ENCODE results near the gene SLC35G6. TPM values are rescaled to one million over a fixed set of nuclear protein-coding genes. Genes with fewer than 3 reads are reported as not detected.

Gene SLC35G6
- total RNA-seq, 2 donors from 2014 or later, result not detected

- Mint-ChIP-seq H3K4me3 (no peak overlapping the region), H3K36me3 (no peaks in the 10 kb centered on the region), H3K27ac (no peak overlapping the region), H3K4me1 (ENCODE audit: low read depth in 2 of 2) (peaks cover 32 to 38% of the 10 kb centered on the region in 2 donors), H3K9me3 (no peaks in the 10 kb centered on the region), H3K27me3 (peaks cover 46 to 48% of the 10 kb centered on the region in 2 donors)
- ATAC-seq, result no peak
- no peak for DNase-seq (ENCODE audit: low spot score)
Observed at GRCh38 chr17:7442142-7442541, 39.1 kb upstream of the SLC35G6 start.

DNA sequence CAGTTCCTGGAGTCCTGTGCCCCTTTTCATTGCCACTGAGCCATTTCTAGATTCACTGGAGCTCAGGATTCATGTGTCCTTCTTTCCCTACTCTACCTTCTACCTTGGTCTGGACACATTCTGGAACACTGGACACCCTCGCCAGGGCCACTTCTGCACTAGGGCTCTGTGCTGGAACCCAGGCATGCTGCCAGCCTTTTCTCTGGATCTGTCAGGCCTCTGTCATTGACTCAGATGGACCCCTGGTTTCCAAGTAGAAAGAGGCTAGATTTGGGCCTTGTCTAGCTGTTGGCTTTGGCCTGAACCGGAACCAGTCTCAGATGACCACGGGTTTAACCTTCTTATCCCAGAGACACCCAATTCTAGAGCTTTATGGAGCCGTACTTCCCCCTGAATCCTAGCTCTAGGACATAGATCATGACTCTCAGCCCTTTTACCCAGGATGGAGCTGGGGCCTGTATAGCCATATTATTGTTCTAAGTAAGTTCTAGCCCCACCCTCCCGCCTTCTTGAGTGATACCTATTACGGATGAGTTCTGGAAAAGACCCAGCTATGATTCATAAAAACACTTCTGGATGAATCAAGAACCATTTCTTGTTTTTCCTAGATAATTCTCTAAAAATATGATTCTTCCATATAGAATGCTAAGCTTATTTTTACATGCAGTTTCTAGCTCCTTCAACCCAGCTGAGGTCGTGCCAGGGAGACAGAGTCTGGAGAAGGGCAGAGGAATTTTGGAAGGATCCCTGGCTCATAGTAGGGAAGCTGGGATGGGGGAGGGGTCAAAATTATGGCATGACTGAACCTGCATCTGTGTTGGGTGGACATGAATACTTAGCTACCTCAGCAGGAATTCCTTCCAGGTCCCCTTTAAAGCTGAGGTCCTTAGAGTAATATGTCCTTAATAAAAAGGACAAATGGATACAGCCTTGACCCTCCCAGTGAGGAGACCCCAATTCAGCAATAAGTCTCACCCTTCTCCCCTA lies 37.5 kb upstream of the SLC35G6 start:
- Mint-ChIP-seq H3K27me3 (peaks cover 51 to 54% of the 10 kb centered on the region in 2 donors), H3K27ac (no peak overlapping the region), H3K36me3 (no peaks in the 10 kb centered on the region), H3K4me1 (ENCODE audit: low read depth in 2 of 2) (peaks cover 22 to 33% of the 10 kb centered on the region in 2 donors), H3K9me3 (no peaks in the 10 kb centered on the region), H3K4me3 (no peak overlapping the region)
- no peak for ATAC-seq
- DNase-seq (ENCODE audit: low spot score), result no peak

- Mint-ChIP-seq H3K4me3 (peak within 1 kb of the TSS; percentile 79), H3K27me3 (peaks cover 48 to 50% of the 10 kb centered on the region in 2 donors), H3K36me3 (no peaks in the 10 kb centered on the region), H3K9me3 (no peaks in the 10 kb centered on the region), H3K27ac (no peak within 1 kb of the TSS), H3K4me1 (ENCODE audit: low read depth in 2 of 2) (peaks cover 16 to 26% of the 10 kb centered on the region in 2 donors)
- peak; percentile 72 for DNase-seq (ENCODE audit: low spot score)
- peak; percentile 74 to 86 for ATAC-seq
Observed at GRCh38 chr17:7444682-7445618, 36.3 kb upstream of the SLC35G6 start, which contains the start of gene CHRNB1. TSS of gene CHRNB1 (plus strand) at chr17:7445061. CDS start at chr17:7445128, 67 bp downstream.

DNA sequence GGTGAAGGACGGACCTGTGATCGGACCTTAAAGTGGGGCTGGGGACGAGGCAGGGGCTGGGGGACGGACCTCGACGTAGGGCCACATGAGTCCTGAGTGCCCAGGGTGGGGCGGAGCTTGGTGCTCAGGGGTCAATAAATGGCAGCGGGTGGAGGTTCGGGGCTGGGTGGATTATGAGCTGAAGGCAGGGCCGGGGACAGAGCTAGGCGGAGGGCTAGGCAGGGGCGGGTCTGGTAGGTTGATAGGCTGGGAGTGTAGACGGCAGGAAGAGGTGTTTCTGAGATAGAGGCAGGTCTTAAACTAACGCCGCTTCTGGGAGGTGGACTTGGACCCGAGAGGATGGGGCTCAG lies 35.7 kb upstream of the SLC35G6 start:
- Mint-ChIP-seq H3K4me1 (ENCODE audit: low read depth in 2 of 2) (peaks cover 11 to 20% of the 10 kb centered on the region in 2 donors), H3K9me3 (no peaks in the 10 kb centered on the region), H3K36me3 (no peaks in the 10 kb centered on the region), H3K4me3 (peak overlapping the region; percentile 79), H3K27me3 (peaks cover 43 to 50% of the 10 kb centered on the region in 2 donors), H3K27ac (no peak overlapping the region)
- ATAC-seq (peak; percentile 67 to 73), DNase-seq (ENCODE audit: low spot score) (no peak)

DNA sequence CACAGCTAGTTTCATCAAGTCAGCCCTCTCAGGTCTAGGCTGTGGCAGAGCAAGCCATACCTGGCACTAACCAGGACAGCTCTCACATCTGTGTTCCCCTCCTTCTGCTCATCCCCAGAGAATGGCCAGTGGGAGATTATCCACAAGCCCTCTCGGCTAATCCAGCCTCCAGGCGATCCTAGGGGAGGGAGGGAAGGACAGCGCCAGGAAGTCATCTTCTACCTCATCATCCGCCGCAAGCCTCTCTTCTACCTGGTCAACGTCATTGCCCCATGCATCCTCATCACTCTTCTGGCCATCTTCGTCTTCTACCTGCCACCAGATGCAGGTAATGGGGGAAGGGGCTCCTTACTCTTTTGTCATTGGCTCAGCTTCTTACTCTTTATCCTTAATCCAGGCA lies 32.8 kb upstream of the SLC35G6 start:
- Mint-ChIP-seq H3K9me3 (no peaks in the 10 kb centered on the region), H3K36me3 (no peaks in the 10 kb centered on the region), H3K27me3 (peaks cover 30 to 37% of the 10 kb centered on the region in 2 donors), H3K4me3 (no peak overlapping the region), H3K4me1 (ENCODE audit: low read depth in 2 of 2) (peaks cover 11 to 17% of the 10 kb centered on the region in 2 donors), H3K27ac (no peak overlapping the region)
- ATAC-seq (no peak), DNase-seq (ENCODE audit: low spot score) (no peak)

DNA sequence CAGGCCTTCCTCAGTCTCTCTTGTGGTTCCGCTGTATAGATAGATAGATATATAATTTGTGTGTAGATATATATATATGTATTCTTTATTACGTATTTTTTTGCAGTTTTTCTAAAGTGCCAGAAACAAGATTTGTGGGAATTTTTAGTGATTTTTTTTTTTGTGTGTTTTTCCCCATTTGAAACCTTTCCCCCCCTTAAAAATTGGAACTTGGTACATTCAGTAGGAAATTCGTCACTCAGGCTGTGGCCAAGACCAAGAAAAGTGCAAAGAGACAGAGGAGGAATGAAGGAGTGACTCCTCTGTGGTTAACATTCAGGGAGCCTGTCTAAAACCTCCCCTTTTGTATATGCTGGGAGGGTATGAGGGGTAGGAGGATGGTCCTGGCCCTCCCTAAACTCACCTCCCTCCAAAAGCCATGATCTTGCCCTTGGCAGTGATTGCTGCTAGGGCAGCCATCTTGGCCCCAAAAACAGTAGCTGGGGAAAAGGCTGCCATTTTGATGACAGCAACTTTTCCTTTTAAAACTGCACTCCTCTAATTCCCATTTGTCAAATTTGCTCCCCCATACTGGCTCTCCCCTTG lies 21.2 kb upstream of the SLC35G6 start:
- ATAC-seq, result no peak
- H3K36me3 Mint-ChIP-seq, result no peaks in the 10 kb centered on the region
- peaks cover 9 to 26% of the 10 kb centered on the region in 2 donors for H3K4me1 Mint-ChIP-seq (ENCODE audit: low read depth in 2 of 2)
- DNase-seq (ENCODE audit: low spot score), result no peak
- no peaks in the 10 kb centered on the region for H3K9me3 Mint-ChIP-seq
- no peaks in the 10 kb centered on the region for H3K27me3 Mint-ChIP-seq
- H3K27ac Mint-ChIP-seq, result peak overlapping the region in 1 of 2 donors; percentile 1
- H3K4me3 Mint-ChIP-seq, result no peak overlapping the region

GRCh38 chr17:7460850-7461660 lies 20.2 kb upstream of the SLC35G6 start:
- no peak for ATAC-seq
- no peak overlapping the region for H3K27ac Mint-ChIP-seq

GRCh38 chr17:7462474-7463371 lies 18.5 kb upstream of the SLC35G6 start:
- Mint-ChIP-seq H3K4me1 (ENCODE audit: low read depth in 2 of 2) (peaks cover 8 to 25% of the 10 kb centered on the region in 2 donors), H3K27me3 (no peaks in the 10 kb centered on the region), H3K27ac (no peak overlapping the region), H3K4me3 (no peak overlapping the region), H3K36me3 (no peaks in the 10 kb centered on the region), H3K9me3 (no peaks in the 10 kb centered on the region)
- ATAC-seq (peak in 1 of 2 donors; percentile 21), DNase-seq (ENCODE audit: low spot score) (no peak)

More at GRCh38 chr17:7460850-7461660, 20.2 kb upstream of the SLC35G6 start:
- Mint-ChIP-seq H3K9me3 (no peaks in the 10 kb centered on the region), H3K27me3 (no peaks in the 10 kb centered on the region), H3K4me3 (no peak overlapping the region), H3K36me3 (no peaks in the 10 kb centered on the region), H3K4me1 (ENCODE audit: low read depth in 2 of 2) (peaks cover 5 to 23% of the 10 kb centered on the region in 2 donors)
- DNase-seq (ENCODE audit: low spot score), result no peak

DNA sequence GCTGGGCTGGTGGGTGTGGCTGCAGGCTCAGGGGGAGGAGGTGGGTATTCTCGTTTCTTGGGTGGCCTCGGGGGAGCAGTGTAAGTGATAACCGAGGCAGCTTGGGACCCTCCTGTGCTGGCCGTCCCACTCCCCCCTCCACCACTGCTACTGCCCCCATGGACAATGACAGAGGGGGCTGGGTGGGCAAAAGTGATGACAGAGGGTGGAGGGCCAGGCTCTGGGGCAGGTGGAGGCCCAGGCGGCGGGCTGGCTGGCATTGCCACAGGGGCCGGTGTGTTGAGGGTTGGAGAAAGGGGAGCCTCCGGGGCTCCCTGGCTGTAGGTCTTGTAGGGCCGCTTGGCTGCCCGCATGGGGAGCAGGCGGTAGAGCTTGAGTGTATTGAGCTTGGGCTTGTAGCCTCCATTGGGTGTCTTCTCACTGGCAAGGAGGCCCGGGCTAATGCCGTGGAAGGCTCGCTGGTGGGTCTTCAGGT lies 17.8 kb upstream of the SLC35G6 start:
- H3K9me3 Mint-ChIP-seq, result no peaks in the 10 kb centered on the region
- peaks cover 8 to 25% of the 10 kb centered on the region in 2 donors for H3K4me1 Mint-ChIP-seq (ENCODE audit: low read depth in 2 of 2)
- no peak overlapping the region for H3K27ac Mint-ChIP-seq
- DNase-seq (ENCODE audit: low spot score) (no peak), ATAC-seq (peak in 1 of 2 donors; percentile 29)
- H3K4me3 Mint-ChIP-seq, result no peak overlapping the region
- no peaks in the 10 kb centered on the region for H3K27me3 Mint-ChIP-seq
- H3K36me3 Mint-ChIP-seq, result no peaks in the 10 kb centered on the region

DNA sequence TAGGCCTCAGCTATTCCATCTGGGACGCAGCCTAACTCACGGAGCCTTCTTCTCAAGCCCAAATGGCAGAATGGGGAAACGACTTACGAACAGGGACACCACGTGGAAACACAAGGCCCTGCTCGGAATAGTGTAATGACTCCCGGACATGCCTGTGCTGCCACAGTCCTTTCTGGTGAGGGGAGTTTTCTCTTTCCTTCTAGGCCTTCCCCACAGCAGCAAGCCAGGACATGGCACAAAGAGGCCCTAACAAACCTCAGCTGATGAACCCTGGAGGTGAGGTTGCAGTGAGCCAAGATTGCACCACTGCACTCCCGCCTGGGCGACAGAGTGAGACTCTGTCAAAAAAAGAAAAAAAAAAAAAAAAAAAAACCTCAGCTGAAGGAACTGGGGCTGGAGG lies 17.2 kb upstream of the SLC35G6 start:
- Mint-ChIP-seq H3K36me3 (no peaks in the 10 kb centered on the region), H3K9me3 (no peaks in the 10 kb centered on the region), H3K27ac (no peak overlapping the region), H3K4me3 (no peak overlapping the region), H3K4me1 (ENCODE audit: low read depth in 2 of 2) (peaks cover 8 to 20% of the 10 kb centered on the region in 2 donors), H3K27me3 (no peaks in the 10 kb centered on the region)
- ATAC-seq (no peak), DNase-seq (ENCODE audit: low spot score) (no peak)

DNA sequence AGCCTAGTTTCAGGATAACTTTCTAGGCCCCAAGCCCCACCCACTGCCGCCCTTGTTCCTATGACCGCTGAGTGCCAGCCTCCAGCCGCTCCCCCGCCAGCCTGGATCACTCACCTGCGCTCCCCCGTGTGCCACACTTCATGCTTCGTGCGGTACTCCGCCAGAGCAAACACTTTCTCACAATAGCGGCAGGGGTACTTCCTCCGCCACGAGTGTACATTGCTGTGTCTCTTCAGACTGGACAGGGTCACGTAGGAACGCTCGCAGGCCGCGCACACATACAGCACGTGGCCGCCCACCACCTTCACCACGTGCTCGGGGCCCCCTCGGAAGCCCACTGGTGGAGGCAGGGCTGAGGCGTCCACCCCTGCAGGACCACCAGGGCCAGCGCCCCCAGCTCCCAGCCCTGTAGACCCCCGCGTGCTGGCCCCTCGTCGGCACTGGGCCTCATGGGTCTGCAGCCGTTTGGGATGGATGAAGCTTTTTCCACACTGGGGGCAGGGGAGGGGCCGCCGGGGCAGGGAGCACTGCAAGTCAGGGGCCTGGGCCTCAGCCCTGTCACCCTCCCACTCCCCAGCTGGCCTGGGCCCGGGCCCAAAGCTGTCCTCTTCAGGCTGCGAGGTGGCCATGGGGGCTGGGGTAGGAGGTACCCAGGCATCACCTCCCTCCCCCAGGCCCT lies 15.5 kb upstream of the SLC35G6 start:
- Mint-ChIP-seq H3K27ac (no peak overlapping the region), H3K4me1 (ENCODE audit: low read depth in 2 of 2) (peaks cover 8 to 16% of the 10 kb centered on the region in 2 donors), H3K9me3 (no peaks in the 10 kb centered on the region), H3K36me3 (no peaks in the 10 kb centered on the region), H3K4me3 (no peak overlapping the region), H3K27me3 (no peaks in the 10 kb centered on the region)
- DNase-seq (ENCODE audit: low spot score) (no peak), ATAC-seq (no peak)

Data from natural killer cell treated with Interleukin-12 subunit alpha and Interleukin-12 subunit beta and Interleukin-15 and Interleukin-18, amount 100 ng/mL, for 72 hours (primary cell).